ENCODE measurements around the gene ERBB4.

ERBB4 gene

DNA sequence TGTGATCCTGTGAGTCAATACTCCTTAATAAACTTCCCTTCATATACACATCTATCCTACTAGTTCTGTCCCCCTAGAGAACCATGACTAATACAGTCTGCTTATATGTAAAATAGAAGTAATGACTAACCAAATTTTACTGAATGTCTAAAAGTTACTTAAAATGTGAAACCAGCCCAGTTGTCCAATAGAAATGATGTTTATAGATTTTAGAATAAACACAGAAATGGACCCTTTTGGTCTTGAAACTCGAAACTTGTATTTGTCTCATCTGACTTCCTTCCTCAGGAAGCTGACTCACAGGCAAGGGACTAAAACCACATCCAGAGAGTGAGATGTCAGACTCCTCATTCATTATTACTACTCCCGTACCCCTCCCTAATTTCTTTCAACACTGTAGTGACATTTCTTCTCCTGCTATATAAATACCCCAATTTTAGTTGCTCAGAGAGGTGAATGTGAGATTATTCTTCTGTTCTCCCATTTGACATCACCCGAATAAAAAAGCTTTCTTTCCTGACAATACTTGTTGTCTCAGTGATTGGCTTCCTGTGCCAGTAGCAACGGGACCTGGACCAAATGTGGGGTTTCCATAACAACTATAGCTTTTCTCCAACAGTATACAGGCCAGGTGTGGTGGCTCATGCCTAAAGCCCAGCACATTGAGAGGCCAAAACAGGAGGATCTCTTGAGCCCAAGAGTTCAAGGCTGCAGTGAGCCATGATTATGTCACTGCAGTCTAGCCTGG, 486.0 kb downstream of the ERBB4 start:
- DNase-seq (ENCODE audit: low spot score in 2 of 2) = no peak
- Mint-ChIP-seq H3K27ac (no peak overlapping the region), H3K4me3 (no peak overlapping the region)

DNA sequence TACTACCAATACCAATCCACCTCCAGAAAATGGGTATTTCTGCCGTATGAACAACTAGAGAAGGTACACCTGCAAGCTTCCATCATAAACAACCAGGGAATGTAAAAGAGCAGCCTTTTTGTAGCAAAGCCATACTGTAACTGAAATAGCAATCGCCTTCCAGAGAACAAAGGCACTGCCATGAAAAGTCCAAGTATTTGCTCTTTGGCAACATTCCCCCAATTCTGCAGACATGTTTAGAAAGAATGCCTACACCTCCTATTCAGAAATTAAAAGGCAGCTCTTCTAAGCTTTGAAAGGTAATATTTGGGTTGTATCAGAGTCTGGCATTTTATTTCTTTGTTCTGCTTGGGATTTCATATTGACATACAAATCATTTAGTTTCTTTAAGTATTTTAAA, 487.7 kb downstream of the ERBB4 start:
- DNase-seq (ENCODE audit: low spot score in 2 of 2) = no peak
- no peaks in the 10 kb centered on the region for H3K4me1 Mint-ChIP-seq
- H3K36me3 Mint-ChIP-seq = no peaks in the 10 kb centered on the region
- peaks cover 17% of the 10 kb centered on the region for H3K9me3 Mint-ChIP-seq
- ATAC-seq = no peak
- H3K27ac Mint-ChIP-seq = no peak overlapping the region
- no peak overlapping the region for H3K4me3 Mint-ChIP-seq

More for the DNA sequence above, 486.0 kb downstream of the ERBB4 start:
- peak; percentile 61 for ATAC-seq
- H3K4me1 Mint-ChIP-seq = no peaks in the 10 kb centered on the region
- H3K36me3 Mint-ChIP-seq = no peaks in the 10 kb centered on the region
- peaks cover 22% of the 10 kb centered on the region for H3K9me3 Mint-ChIP-seq

DNA sequence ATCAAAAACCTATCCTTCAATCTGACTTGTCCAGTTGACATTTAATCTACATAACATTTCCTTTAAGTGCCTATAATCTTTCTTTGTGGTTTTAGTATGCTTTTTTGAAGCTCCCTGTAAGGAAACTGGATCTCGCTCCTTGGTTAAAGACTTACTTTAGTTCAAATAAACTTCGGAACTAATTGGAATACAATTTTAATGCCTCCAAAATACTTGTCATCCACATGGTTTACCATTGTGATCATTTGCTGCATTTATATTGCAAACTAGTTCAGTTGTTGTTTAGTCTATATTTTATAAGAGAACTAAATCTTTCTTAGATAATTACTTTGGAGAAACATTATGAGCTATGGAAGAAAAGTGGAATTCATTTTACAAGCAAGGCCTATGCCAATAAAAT, 496.0 kb downstream of the ERBB4 start:
- H3K9me3 Mint-ChIP-seq = peaks cover 10% of the 10 kb centered on the region
- DNase-seq (ENCODE audit: low spot score in 2 of 2) = no peak
- H3K4me3 Mint-ChIP-seq = no peak overlapping the region
- no peaks in the 10 kb centered on the region for H3K36me3 Mint-ChIP-seq
- ATAC-seq = no peak
- no peak overlapping the region for H3K27ac Mint-ChIP-seq
- H3K4me1 Mint-ChIP-seq = no peaks in the 10 kb centered on the region

DNA sequence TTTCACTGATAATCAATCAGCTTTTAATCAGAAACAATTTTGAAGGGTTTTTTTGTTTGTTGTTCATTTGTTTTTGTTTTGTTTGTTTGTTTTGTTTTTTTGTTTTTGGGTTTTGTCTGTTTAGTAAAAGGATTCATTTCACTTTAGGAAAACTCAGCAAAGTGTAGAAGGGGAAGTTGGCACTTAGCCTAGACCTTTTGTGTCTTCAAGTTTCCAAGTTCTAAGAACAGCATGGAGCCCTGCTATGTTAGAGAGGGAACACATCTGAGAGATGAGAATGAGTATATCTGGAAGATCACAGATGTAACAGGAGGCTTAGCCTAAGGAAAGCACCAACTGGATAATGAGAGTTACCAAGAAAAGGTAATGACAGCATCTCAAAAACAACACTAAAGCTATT, 501.5 kb downstream of the ERBB4 start:
- no peak for ATAC-seq

DNA sequence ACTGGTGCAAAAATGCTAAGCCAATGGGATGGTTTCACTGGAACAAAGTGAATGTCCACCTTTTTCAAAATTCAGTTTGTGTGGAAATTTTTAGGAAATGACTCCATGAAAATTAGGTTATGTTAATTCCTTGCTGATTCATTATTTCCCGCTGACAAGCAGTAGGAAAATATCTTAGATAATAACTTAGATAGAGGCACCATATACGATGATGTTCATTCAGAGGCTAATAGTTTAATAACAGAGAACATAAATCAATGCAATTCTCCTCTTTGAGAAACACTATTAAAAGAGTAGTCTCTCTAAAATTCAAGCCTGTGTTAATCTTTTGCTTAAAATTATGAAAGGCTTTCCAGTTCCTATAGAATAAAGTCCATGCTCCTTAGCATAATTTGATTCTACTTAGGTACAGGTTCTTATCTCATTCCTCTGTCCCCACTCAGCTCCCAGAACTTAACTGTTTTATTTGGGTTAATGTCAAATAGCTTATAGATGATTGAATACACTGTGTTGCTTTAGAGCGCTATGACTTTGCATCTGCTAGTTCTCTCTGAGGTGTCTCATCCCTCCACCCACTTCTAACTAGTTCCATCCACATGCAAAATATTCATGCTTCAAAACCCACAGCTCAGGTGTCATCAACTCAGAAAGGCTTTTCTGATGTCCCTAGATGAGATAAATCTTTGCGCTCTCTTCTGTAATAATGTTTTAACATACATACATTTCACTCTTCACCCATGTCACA, 503.6 kb downstream of the ERBB4 start:
- Mint-ChIP-seq H3K36me3 (no peaks in the 10 kb centered on the region), H3K4me1 (no peaks in the 10 kb centered on the region), H3K9me3 (peaks cover 6% of the 10 kb centered on the region), H3K4me3 (no peak overlapping the region), H3K27ac (no peak overlapping the region)
- no peak for ATAC-seq
- no peak for DNase-seq (ENCODE audit: low spot score in 2 of 2)

More for the DNA sequence above, 501.5 kb downstream of the ERBB4 start:
- H3K4me1 Mint-ChIP-seq = no peaks in the 10 kb centered on the region
- H3K4me3 Mint-ChIP-seq = no peak overlapping the region
- no peak for DNase-seq (ENCODE audit: low spot score in 2 of 2)
- H3K27ac Mint-ChIP-seq = no peak overlapping the region
- H3K36me3 Mint-ChIP-seq = no peaks in the 10 kb centered on the region
- H3K9me3 Mint-ChIP-seq = peaks cover 7% of the 10 kb centered on the region

DNA sequence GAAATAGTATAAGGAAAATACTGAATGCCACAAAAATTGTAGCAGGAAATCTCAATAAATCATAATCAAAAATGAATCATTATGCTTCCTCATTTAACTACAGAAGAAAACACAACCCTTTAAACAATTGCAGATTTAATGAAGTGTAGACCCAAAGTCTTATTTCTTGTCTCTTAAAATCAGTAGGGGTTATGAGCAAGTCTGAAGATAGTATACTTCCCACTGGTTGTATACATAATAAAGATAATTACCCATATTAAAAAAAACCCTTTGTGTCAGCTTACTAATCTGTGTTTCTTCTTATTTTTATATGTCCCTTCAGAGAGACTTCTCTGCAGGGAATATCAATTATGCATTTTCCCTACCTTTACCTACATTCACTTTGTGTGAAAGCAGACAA, 504.7 kb downstream of the ERBB4 start:
- DNase-seq (ENCODE audit: low spot score in 2 of 2) (no peak), ATAC-seq (no peak)
- Mint-ChIP-seq H3K4me1 (no peaks in the 10 kb centered on the region), H3K36me3 (no peaks in the 10 kb centered on the region), H3K27ac (no peak overlapping the region), H3K4me3 (no peak overlapping the region), H3K9me3 (peaks cover 6% of the 10 kb centered on the region)

DNA sequence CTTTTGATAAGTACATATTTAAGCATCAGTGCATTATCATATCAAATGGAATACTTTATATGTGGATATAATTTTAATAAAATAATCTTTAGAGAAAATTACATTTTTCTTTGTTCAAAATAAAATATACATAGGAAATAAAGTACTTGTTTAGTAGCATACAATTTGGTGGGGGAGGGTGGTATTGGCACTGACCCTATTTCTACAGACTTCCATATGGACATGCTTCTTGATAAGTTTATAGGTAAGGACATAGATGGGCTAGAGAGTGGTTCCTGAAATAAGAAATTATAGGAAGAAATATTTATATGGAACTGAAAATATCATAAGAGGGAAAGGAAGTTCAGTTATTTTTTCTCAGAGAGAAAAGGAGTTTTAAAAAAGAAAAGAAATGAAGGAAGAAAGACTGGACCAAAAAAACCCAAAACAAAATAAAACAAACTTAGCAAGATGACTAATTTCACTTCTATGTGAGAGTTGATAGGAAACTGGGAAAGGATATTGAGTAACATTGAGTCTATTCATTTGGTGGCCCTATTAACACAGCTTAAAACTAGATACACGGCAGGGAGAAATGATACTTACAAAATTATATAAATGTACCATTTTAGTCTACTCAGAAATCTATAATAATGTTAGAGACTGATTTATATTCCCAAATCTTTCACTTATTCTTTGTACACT, 505.9 kb downstream of the ERBB4 start:
- Mint-ChIP-seq H3K9me3 (peaks cover 4% of the 10 kb centered on the region), H3K4me3 (no peak overlapping the region), H3K27ac (no peak overlapping the region), H3K36me3 (no peaks in the 10 kb centered on the region), H3K4me1 (no peaks in the 10 kb centered on the region)
- DNase-seq (ENCODE audit: low spot score in 2 of 2) (no peak), ATAC-seq (no peak)

DNA sequence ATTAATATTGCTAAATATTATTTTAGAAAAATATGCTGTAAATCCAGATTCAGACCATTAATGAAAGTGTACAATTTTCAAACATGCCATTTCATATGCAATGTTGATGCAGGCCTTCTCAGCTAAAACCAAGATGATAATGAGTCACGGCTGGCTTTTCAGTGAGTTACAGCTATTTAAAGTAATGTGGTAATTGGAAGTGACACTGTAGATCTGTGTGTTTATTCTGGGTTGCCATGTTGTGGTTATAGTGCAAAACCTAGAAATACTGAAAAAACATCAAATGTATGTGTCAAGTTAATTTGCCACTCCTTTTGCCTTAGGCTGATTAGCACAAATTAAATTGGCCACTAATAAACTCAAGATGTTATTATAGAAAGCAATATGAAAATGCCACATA, 506.6 kb downstream of the ERBB4 start:
- Mint-ChIP-seq H3K4me1 (no peaks in the 10 kb centered on the region), H3K27ac (no peak overlapping the region), H3K36me3 (no peaks in the 10 kb centered on the region), H3K9me3 (peaks cover 4% of the 10 kb centered on the region), H3K4me3 (no peak overlapping the region)
- DNase-seq (ENCODE audit: low spot score in 2 of 2) (no peak), ATAC-seq (no peak)

DNA sequence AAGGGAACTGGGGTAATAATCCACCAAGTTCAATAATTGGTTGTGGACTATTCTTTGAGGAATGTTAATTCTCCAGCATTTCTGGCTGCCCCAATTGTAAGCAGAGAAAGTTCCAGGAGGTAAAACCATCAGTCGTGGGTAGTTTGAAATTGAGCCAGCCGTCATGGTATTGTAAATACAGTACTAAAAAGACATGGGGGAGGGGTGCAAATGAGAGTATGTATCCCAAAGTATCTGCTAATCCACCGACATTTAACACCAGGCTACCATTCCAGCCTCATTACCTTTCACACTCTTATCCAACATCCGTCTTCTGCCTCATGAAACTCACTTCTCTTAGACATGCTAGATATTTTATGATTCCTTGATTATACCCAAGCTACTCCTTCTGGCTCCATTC, 507.9 kb downstream of the ERBB4 start:
- no peak overlapping the region for H3K27ac Mint-ChIP-seq
- no peaks in the 10 kb centered on the region for H3K4me1 Mint-ChIP-seq
- no peak overlapping the region for H3K4me3 Mint-ChIP-seq
- peaks cover 6% of the 10 kb centered on the region for H3K9me3 Mint-ChIP-seq
- no peaks in the 10 kb centered on the region for H3K36me3 Mint-ChIP-seq
- no peak for ATAC-seq
- DNase-seq (ENCODE audit: low spot score in 2 of 2) = no peak

DNA sequence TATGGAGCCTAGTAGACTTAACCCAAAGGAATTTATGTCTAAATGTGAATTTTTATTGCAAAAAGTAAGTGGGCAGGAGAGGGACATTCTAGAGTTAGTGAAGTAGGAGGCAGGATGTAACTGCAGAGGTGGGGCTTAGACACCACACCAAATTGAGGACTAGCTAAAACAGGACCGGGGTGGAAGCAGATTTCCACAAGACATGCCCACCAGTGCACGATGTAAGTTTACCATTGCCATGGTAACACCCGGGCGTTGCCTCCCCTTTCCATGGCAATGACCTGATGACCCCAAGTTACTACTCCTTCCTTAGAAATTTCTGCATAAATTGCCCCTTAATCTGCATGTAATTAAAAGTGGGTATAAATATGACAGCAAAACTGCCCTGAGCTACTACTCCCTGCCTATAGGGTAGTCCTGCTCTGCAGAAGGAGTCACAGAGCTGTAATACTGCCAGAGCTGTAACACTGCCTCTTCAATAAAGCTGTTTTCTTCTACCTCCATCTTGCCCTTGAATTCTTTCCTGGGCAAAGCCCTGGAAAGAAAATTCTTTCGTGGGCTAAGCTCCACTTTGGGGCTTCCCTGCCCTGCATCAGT, 509.7 kb downstream of the ERBB4 start:
- Mint-ChIP-seq H3K4me3 (no peak overlapping the region), H3K27ac (no peak overlapping the region), H3K9me3 (peaks cover 7% of the 10 kb centered on the region), H3K36me3 (no peaks in the 10 kb centered on the region), H3K4me1 (no peaks in the 10 kb centered on the region)
- ATAC-seq = no peak
- DNase-seq (ENCODE audit: low spot score in 2 of 2) = no peak

DNA sequence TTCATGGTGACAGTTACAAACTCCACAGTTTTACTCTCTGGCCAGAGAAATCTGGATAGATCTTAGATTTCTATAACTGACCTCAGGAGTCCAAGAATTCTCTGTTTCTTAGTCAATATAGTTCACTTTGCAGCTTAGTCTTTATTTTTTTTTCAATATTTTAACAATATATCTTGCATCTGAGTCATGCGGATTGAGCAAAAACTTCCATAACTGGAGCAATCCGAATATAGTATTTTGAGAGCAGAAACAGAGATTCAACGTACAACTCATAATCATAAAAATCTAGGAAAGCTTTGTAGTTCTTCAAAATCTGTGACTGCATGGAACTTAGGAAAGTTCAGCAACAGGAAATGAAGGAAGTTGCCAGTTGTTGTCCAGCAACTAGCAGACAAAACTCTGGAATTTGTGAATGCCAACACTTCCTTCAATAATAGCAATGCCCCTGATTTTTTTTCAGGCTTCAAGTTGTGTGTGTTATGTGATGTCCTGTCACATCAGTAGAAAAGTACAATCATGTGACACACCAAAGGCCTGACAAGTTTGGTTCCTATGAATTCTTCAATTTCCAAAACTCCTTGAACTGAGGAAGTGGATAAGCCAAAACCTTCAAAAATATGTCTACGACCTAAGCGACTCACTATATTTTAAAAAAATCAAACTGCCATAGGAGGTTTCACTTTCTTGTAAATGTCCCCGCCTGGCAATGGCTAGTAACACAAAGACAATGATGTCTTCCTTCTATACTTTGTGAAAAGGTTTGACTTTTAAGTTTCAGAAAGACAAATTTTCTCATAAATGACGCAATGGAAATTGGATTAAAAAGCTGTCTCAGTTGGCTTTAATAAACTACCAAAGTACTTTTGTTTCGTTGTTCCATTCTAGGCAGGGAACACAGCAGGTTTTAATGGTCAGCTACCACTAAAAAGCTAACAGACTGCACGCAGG, 510.6 kb downstream of the ERBB4 start:
- no peak for DNase-seq (ENCODE audit: low spot score in 2 of 2)
- ATAC-seq = no peak
- Mint-ChIP-seq H3K4me3 (no peak overlapping the region), H3K27ac (no peak overlapping the region), H3K9me3 (peaks cover 8% of the 10 kb centered on the region), H3K4me1 (no peaks in the 10 kb centered on the region), H3K36me3 (no peaks in the 10 kb centered on the region)

DNA sequence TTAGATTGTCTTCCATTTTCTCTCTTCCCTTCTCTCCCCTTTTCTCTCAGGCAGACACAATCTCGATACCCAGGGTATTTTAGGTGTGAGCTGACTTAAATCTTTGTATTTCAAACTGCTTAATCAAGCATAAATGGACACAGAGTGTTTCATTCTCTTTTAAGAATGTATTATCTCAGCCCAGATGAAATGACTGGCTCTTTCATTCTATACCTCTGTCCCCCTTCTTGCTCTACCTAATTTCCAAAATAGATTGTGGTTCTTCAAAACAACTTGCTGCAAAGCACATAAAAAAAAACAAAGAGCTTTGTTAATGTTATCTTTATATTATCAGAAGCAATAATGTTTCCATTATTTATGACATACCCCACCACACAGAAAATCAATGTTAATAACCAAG, 514.6 kb downstream of the ERBB4 start:
- Mint-ChIP-seq H3K4me1 (no peaks in the 10 kb centered on the region), H3K9me3 (peaks cover 6% of the 10 kb centered on the region), H3K4me3 (no peak overlapping the region), H3K27ac (no peak overlapping the region), H3K36me3 (no peaks in the 10 kb centered on the region)
- ATAC-seq = no peak
- no peak for DNase-seq (ENCODE audit: low spot score in 2 of 2)

DNA sequence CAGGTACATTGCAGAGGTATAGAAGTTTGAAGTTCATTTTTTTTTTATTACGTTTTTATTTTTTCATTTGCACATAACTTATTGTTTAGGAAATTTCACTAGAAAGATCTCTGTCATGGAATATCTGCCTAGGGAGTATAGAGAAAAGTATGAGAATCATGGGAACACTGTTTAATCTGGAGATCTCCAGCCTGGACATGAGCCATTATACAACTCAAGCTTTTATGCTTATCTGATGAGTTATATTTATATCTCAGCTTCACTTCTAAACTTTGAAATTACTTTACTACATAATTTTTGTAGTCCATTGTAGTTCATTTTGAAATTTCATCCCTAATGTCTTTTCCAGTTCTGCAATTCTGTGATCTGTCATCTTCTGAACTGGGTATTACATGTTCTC, 515.6 kb downstream of the ERBB4 start:
- H3K36me3 Mint-ChIP-seq = no peaks in the 10 kb centered on the region
- H3K27ac Mint-ChIP-seq = no peak overlapping the region
- H3K9me3 Mint-ChIP-seq = peaks cover 6% of the 10 kb centered on the region
- H3K4me3 Mint-ChIP-seq = no peak overlapping the region
- DNase-seq (ENCODE audit: low spot score in 2 of 2) (no peak), ATAC-seq (no peak)
- H3K4me1 Mint-ChIP-seq = no peaks in the 10 kb centered on the region

DNA sequence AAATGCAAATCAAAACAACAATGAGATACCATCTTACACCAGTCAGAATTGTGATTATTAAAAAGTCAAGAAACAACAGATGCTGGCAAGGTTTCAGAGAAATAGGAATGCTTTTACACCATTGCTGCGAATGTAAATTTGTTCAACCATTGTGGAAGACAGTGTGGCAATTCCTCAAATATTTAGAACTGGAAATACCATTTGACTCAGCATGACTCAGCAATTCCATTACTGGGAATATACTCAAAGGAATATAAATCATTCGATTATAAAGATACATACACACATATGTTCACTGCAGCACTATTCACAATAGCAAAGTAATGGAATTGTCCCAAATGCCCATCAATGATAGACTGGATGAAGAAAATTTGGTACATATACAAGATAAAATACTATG, 516.7 kb downstream of the ERBB4 start:
- ATAC-seq = no peak
- H3K9me3 Mint-ChIP-seq = peaks cover 6% of the 10 kb centered on the region
- H3K27ac Mint-ChIP-seq = no peak overlapping the region
- no peak overlapping the region for H3K4me3 Mint-ChIP-seq
- DNase-seq (ENCODE audit: low spot score in 2 of 2) = no peak
- H3K4me1 Mint-ChIP-seq = no peaks in the 10 kb centered on the region
- H3K36me3 Mint-ChIP-seq = no peaks in the 10 kb centered on the region

DNA sequence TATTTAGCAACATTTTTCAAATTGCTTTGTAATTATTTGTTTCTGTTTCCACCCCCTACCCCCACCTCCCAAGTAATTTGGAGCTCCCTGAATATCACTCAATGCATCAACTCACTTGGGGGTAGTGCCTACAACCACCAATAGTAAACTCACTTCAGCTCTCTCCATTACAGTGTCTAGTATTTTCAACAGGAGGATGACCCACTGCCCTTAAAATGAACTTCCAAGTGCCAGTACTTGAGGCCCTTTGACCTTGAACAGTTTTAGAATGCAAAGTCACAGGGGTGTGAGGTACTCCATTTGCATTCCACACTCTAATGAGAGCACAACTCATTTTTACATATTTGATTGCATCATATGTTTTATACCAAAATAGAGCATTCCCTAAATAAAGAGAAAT, 523.0 kb downstream of the ERBB4 start:
- H3K4me1 Mint-ChIP-seq = no peaks in the 10 kb centered on the region
- DNase-seq (ENCODE audit: low spot score in 2 of 2) = no peak
- H3K27ac Mint-ChIP-seq = no peak overlapping the region
- no peaks in the 10 kb centered on the region for H3K36me3 Mint-ChIP-seq
- H3K9me3 Mint-ChIP-seq = peaks cover 7% of the 10 kb centered on the region
- no peak for ATAC-seq
- H3K4me3 Mint-ChIP-seq = no peak overlapping the region
